ENCODE results near the gene EME1.

EME1 gene

DNA sequence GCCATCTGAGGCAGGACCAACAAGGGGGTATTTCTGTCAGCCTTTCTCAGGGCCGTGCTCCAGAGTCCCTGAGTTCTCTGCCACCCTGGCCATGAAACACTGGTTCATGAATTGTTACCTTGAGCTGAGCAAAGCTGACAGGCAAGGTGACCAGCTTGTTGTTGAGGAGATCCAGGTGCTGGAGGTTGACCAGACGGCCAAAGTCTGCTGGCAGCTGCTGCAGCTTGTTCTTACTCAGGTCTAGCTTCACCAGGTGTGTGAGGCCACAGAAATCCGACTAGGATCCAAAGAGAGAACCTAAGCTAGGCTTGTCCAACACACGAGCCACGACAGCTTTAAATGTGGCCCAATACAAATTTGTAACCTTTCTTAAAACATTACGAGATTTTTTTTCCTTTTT, 19.6 kb downstream of the EME1 start:
- H3K9me3 ChIP-seq: no peaks in the 10 kb centered on the region
- no peak for DNase-seq
- H3K4me1 ChIP-seq: no peaks in the 10 kb centered on the region
- no peak overlapping the region for H3K4me3 ChIP-seq (ENCODE audit: low read depth, low read length)
- no peak for TF ChIP-seq CTCF (IDR thresholded peaks at IDR 0.05; ENCODE audit: low read depth, low read length)
- H3K36me3 ChIP-seq: peaks cover 70% of the 10 kb centered on the region
- no peaks in the 10 kb centered on the region for H3K27me3 ChIP-seq

GRCh38 chr17:50393700-50394099, 20.7 kb downstream of the EME1 start:
- no peaks in the 10 kb centered on the region for H3K4me1 ChIP-seq
- H3K4me3 ChIP-seq (ENCODE audit: low read depth, low read length): no peak overlapping the region
- H3K36me3 ChIP-seq: peaks cover 59% of the 10 kb centered on the region
- no peaks in the 10 kb centered on the region for H3K27me3 ChIP-seq
- H3K9me3 ChIP-seq: no peaks in the 10 kb centered on the region
- TF ChIP-seq CTCF (IDR thresholded peaks at IDR 0.05; ENCODE audit: low read depth, low read length): no peak
- no peak for DNase-seq

DNA sequence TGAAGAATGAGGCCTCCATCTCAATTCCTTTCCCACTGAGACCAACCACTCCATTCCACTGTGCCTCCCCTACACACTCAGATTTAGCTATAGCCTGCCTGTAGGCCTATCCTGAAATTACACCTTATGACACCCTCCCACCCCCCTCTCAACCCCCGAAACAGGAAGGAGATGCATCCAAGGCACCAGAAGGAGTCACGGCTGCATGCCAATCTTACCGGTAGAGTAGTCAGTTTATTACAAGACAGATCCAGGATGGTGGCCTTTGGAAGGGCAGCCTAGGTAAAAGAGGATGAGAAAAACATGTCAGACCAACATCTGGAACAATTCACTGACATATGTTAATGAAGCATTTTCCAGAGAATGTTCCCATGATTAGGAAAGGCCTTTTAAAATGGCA, 21.7 kb downstream of the EME1 start:
- H3K9me3 ChIP-seq: no peaks in the 10 kb centered on the region
- no peaks in the 10 kb centered on the region for H3K4me1 ChIP-seq
- H3K36me3 ChIP-seq: peaks cover 49% of the 10 kb centered on the region
- H3K4me3 ChIP-seq (ENCODE audit: low read depth, low read length): no peak overlapping the region
- TF ChIP-seq CTCF (IDR thresholded peaks at IDR 0.05; ENCODE audit: low read depth, low read length): no peak
- DNase-seq: no peak
- no peaks in the 10 kb centered on the region for H3K27me3 ChIP-seq

- no peaks in the 10 kb centered on the region for H3K27me3 ChIP-seq
- peak; percentile 43 for DNase-seq
- H3K36me3 ChIP-seq: peaks cover 31% of the 10 kb centered on the region
- no peak for TF ChIP-seq CTCF (IDR thresholded peaks at IDR 0.05; ENCODE audit: low read depth, low read length)
- H3K9me3 ChIP-seq: no peaks in the 10 kb centered on the region
- no peaks in the 10 kb centered on the region for H3K4me1 ChIP-seq
- peak overlapping the region; percentile 98 for H3K4me3 ChIP-seq (ENCODE audit: low read depth, low read length)
Observed at GRCh38 chr17:50396261-50397110, 23.5 kb downstream of the EME1 start.

DNA sequence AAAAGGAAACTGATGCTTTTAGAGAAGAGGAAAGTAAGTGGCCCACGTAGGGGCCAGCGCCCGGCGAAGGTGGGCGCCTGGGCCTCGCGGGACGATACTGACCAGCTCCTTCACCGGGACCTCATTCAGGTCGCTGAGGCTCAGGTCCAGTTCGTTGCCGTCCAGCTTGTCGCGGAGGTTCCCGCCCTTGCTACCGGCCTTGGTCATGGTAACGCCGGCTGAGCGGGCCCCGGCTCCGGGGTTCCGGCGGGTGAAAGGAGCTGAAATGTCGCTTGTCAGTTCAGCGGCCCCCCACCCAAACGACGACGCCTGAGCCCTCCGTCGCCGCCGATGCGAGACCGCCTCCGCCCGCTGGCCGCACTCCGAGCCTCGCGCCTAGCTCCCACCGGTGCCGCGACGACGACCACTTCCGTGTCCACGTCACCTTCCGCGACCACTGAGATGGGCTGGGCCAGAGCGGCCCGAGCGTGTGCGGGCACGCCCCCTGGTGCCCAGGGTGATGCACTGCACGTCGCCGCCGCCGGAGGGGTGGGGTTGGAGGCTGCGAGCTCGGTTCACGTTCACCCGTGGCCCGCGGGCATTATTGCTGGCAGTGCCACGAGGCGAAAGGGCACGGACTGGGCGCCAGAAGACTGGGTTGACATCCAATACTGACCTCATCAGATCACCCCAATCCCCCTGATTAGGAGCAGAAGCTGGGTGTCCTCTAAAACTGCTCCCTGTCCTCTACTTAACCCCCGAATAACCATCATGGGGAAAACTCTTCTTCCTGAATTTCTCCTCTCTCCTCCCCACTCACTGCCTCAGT, 24.3 kb downstream of the EME1 start, which contains the start of gene LRRC59:
LRRC59 (minus strand) TSS at position 413 of the 808 bp plus-strand sequence; CDS start at position 207, 206 bp downstream.
- Histone ChIP-seq H3K36me3 (peaks cover 23% of the 10 kb centered on the region), H3K27me3 (no peaks in the 10 kb centered on the region), H3K4me1 (no peaks in the 10 kb centered on the region), H3K4me3 (ENCODE audit: low read depth, low read length) (peak within 1 kb of the TSS; percentile 98), H3K9me3 (no peaks in the 10 kb centered on the region)
- TF ChIP-seq CTCF (IDR thresholded peaks at IDR 0.05; ENCODE audit: low read depth, low read length): peak; percentile 79
- peak; percentile 93 for DNase-seq
